Thymus (tissue), 11 donors: ENCODE measurements around the gene SACS. TPM values are rescaled to one million over a fixed set of nuclear protein-coding genes. Genes with fewer than 3 reads are reported as not detected.
A peak's percentile ranks its signal among the peaks of the same experiment; 100 is the strongest.

ENCODE experiments used
- DNase-seq, 9 donors: peaks; one replicate each; pipeline ENCODE4 v3.0.0-alpha.2; 2013; ENCODE audit warnings: low spot score in 9 of 9, low read depth in 6 of 9, missing footprints in 1 of 9
- H3K27ac ChIP-seq, 2 donors: one replicate each; pipeline ENCODE4 v1.5.1; 2013; ENCODE audit warnings: control low read depth in 1 of 2, low read depth in 1 of 2, low read length in 1 of 2, mild to moderate bottlenecking in 1 of 2, moderate library complexity in 1 of 2
- H3K27me3 ChIP-seq, 2 donors: one replicate each; pipeline ENCODE4 v1.5.1; 2013; ENCODE audit warnings: low read length in 1 of 2; ENCODE audit not compliant: control insufficient read depth in 2 of 2, insufficient read depth in 1 of 2
- H3K36me3 ChIP-seq, 2 donors: one replicate each; pipeline ENCODE4 v1.5.1; 2013; ENCODE audit warnings: low read length in 1 of 2, mild to moderate bottlenecking in 1 of 2, moderate library complexity in 1 of 2; ENCODE audit not compliant: control insufficient read depth in 2 of 2, insufficient read depth in 2 of 2
- H3K4me1 ChIP-seq, 2 donors: one replicate each; pipeline ENCODE4 v1.5.1; 2013; ENCODE audit warnings: low read length in 2 of 2; ENCODE audit not compliant: control insufficient read depth in 2 of 2, insufficient read depth in 2 of 2
- H3K4me3 ChIP-seq, 2 donors: one replicate each; pipeline ENCODE4 v1.5.1; 2013; ENCODE audit warnings: low read length in 2 of 2, control low read depth in 1 of 2, mild to moderate bottlenecking in 1 of 2
- H3K9me3 ChIP-seq, 2 donors: one replicate each; pipeline ENCODE4 v1.5.1; 2013; ENCODE audit warnings: low read length in 1 of 2, mild to moderate bottlenecking in 1 of 2; ENCODE audit not compliant: control insufficient read depth in 2 of 2, insufficient read depth in 1 of 2
- WGBS: extraction: QIAGEN DNeasy Blood & Tissue Kit; methylation state at CpG from one replicate; pipeline ENCODE4 v1.1.7; 2013; 5-methylcytosine and 5-hydroxymethylcytosine counted together
- polyA plus RNA-seq: library from polyadenylated mRNA; stranded (reverse); fragments of 200-250 nt; gene quantifications from one replicate; pipeline ENCODE4 v1.2.3, GENCODE V29; 2013
- total RNA-seq: library from RNA; stranded (reverse); fragments of 120-200 nt; gene quantifications from one replicate; pipeline ENCODE4 v1.2.4, GENCODE V29; 2013
- donor health status: healthy.

The SACS gene
- total and polyA plus RNA-seq, 2 donors = 8.1 to 11.4 TPM

DNA sequence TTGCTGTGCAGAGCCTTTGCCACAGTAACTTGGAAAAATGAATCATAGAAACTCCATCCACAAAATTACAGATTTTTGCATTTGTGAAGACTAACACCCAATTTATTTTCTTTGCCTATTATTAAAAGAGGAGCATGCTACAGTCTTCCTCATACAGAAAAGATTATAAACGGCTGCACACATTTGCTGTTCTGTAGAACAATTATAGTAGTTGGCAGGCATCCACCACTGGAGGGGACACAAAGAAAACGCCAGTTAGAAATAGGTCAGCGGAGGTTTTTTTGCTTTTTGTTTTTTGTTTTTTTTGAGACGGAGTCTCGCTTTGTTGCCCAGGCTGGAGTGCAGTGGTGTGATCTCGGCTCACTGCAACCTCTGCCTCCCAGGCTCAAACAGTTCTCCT lies 51.6 kb downstream of the SACS start:
- H3K27ac ChIP-seq = no peak overlapping the region
- no peak overlapping the region for H3K4me3 ChIP-seq
- 93% methylated on average over 6 of the region's 6 CpGs for WGBS
- H3K9me3 ChIP-seq = no peaks in the 10 kb centered on the region
- no peak for DNase-seq
- H3K27me3 ChIP-seq = no peaks in the 10 kb centered on the region
- H3K4me1 ChIP-seq = peaks cover 0 to 7% of the 10 kb centered on the region in 2 donors
- no peaks in the 10 kb centered on the region for H3K36me3 ChIP-seq

DNA sequence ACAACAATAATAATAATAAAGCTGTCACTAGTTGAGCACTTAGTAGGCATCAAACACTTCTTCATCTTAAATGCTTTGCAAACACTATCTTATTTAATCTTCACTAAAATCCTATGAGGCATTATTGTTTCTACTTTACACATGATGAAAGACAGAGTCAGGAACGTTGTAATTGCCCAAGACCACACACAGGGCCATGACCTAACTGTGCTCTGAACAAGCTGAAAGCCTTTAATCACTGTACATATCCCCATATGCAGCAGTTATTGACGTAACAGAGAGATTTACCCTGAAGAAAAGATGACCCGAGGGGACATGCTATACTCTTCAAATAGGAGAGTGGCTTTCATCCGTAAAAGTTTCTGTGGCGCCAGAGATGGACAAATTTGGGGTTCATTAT lies 53.0 kb downstream of the SACS start:
- H3K27ac ChIP-seq = no peak overlapping the region
- peaks cover 0 to 12% of the 10 kb centered on the region in 2 donors for H3K4me1 ChIP-seq
- no peak for DNase-seq
- H3K36me3 ChIP-seq = no peaks in the 10 kb centered on the region
- H3K4me3 ChIP-seq = no peak overlapping the region
- H3K27me3 ChIP-seq = no peaks in the 10 kb centered on the region
- WGBS = 95% methylated on average over 5 of the region's 5 CpGs
- no peaks in the 10 kb centered on the region for H3K9me3 ChIP-seq

DNA sequence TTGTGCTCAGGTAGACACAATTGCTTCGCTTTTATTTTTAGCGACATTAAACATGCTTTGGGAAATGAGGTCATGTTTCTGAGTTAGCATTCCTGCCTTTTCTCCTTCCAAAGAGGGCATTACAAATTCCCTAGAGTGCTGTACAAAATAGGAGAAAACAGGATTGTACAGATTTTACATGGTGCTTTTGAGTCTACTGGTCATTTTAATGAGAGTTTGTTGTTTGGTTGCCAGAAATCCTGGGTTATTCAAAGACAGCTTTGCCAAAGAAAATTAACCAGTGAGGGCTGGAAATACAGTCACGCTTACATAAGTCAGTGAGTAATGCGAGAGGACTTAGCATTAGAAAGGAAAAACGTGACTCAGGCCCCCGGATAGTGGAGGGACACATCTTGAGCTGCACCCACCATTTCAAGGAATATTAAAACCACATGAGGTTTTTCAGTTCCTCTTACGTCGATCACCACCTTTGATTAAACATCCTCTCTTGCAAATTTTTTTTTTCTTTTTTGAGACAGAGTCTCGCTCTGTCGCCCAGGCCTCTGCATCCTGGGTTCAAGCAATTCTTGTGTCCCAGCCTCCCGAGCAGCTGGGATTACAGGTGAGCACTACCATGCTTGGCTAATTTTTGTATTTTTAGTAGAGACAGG lies 55.4 kb downstream of the SACS start:
- H3K4me3 ChIP-seq = no peak overlapping the region
- peaks cover 0 to 3% of the 10 kb centered on the region in 2 donors for H3K36me3 ChIP-seq
- no peaks in the 10 kb centered on the region for H3K27me3 ChIP-seq
- peak in 1 of 9 donors; percentile 33 for DNase-seq
- WGBS = 23% methylated on average over 11 of the region's 11 CpGs
- no peak overlapping the region for H3K27ac ChIP-seq
- H3K4me1 ChIP-seq = peaks cover 0 to 5% of the 10 kb centered on the region in 2 donors
- H3K9me3 ChIP-seq = no peaks in the 10 kb centered on the region

DNA sequence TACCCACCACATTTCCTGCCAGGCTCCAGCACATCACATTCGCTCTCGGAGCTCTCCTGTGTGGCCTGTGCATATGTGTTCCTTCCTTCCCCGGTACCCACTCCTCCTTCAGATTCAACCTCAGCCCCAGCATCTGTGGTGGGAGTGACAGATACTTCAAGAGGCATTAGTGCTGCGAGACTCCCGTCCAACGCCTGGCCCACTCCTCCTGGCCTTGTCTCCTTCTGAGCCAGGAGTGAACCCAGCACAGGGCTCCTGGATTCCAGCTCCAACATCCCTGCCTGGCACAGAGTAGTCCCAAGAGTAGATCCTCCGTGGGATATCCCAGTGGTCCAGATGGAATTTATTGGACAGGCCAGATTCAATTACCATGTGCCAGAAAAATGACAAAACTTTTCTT lies 55.9 kb downstream of the SACS start:
- no peak overlapping the region for H3K4me3 ChIP-seq
- no peak for DNase-seq
- H3K27me3 ChIP-seq = no peaks in the 10 kb centered on the region
- peaks cover 2 to 7% of the 10 kb centered on the region in 2 donors for H3K4me1 ChIP-seq
- H3K9me3 ChIP-seq = no peaks in the 10 kb centered on the region
- peaks cover 0 to 4% of the 10 kb centered on the region in 2 donors for H3K36me3 ChIP-seq
- no peak overlapping the region for H3K27ac ChIP-seq
- whole genome bisulfite sequencing = 94% methylated on average over 7 of the region's 7 CpGs

DNA sequence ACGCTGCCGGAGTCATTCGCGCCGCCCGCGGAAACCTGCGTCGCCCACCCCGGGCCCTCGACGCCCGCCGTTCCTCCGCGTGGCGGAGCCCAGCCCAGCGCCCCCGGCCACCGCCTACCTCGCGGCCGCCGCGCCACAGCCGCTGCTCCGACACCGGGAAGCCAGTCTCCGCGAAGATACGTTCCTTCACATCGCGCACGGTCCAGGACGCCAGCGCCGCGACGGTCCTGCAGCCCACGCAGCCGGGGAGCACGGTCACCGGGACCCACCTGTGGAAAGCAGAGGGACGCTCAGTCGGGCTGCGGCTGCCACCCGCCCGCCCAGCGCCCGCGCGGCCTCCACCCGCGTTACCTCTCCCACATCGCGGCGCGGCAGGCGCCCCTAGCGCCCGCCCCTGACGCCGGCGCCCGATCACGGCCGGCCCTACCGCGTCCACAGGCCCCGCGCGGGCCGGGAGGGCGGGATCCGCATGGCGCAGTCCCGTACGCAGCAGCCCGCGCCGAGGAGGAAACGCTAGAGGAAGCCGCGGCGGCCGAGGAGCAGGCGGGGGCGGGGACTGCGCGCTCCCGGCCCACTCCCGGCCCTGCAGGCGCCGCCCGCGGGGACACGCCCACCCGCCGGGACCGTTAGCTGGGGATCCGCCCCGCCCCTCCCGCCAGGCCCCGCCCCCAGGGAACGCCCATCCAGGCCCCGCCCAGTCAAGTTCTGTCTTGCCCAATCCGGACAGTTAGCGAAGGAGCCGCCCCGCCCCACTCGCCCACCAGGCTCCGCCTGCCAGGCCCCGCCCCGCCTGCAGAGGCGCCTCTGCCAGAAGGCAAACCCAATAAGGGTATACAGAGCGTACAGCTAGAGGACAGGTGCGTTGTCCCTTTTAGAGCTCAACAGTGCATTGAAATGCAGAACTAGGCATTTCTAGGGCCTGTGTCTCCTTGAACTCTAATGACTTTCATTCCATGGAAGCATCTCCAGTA lies 58.2 kb downstream of the SACS start:
- Histone ChIP-seq H3K4me3 (peak overlapping the region; percentile 55 to 89), H3K4me1 (peaks cover 2 to 7% of the 10 kb centered on the region in 2 donors), H3K27ac (peak overlapping the region; percentile 48 to 77), H3K36me3 (peaks cover 8 to 11% of the 10 kb centered on the region in 2 donors), H3K27me3 (no peaks in the 10 kb centered on the region), H3K9me3 (no peaks in the 10 kb centered on the region)
- peak; percentile 67 to 97 (median 93) for DNase-seq
- under 1% methylated on average over 117 of the region's 117 CpGs for WGBS

DNA sequence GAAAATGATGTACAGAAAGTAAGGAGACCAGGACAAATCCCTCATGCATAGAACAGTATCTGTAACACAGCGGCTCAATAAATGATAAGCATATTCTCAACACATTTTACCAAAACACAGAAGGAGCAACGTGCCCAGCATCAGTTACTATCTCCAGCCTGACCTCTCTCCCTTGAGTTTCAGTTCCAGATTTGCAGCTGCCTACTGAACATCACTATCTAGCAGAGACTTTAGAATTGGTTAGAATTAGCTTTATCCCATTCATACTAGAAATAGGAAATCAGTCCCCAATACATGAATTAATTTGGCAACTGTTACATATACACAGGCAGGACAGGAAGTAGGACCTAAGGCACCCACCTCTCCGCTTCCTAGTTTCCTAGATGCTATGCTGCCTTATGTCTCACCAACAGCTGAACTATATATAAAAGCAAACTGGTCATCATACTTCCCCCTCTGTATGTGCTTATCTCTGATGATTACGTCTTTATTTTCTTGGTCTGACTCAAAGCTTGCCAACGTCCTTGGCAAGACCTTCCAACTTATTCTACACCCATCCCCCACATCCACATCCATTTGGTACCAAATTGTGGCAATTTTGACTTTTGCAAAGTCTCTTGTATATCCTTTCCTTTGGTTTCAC lies 61.1 kb downstream of the SACS start:
- Histone ChIP-seq H3K9me3 (no peaks in the 10 kb centered on the region), H3K36me3 (peaks cover 15 to 19% of the 10 kb centered on the region in 2 donors), H3K4me1 (peaks cover 2 to 7% of the 10 kb centered on the region in 2 donors), H3K27ac (no peak overlapping the region), H3K27me3 (no peaks in the 10 kb centered on the region), H3K4me3 (no peak overlapping the region)
- WGBS = 69% methylated on average over 5 of the region's 5 CpGs
- no peak for DNase-seq

DNA sequence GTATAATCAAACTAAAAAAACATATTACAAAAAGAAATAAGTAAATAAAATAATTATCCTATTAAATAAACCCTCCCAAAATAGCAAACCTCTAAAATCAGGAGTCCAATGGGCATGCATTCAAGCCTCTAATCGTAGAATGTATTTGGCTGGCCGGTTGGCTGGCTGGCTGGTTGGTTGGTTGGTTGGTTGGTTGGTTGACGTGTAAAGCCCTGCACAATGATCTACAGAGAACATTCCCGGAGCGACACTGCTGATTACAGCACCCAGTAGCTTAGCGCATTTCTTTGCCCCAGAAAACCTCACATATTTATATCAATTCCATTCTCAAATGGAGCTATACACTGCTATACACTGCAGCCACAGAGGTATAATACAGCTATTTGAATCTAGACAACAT lies 65.6 kb downstream of the SACS start:
- Histone ChIP-seq H3K27ac (no peak overlapping the region), H3K27me3 (no peaks in the 10 kb centered on the region), H3K9me3 (no peaks in the 10 kb centered on the region), H3K4me1 (peaks cover 1 to 2% of the 10 kb centered on the region in 2 donors), H3K4me3 (no peak overlapping the region), H3K36me3 (peaks cover 31 to 40% of the 10 kb centered on the region in 2 donors)
- WGBS = 98% methylated on average over 6 of the region's 6 CpGs
- DNase-seq = no peak

DNA sequence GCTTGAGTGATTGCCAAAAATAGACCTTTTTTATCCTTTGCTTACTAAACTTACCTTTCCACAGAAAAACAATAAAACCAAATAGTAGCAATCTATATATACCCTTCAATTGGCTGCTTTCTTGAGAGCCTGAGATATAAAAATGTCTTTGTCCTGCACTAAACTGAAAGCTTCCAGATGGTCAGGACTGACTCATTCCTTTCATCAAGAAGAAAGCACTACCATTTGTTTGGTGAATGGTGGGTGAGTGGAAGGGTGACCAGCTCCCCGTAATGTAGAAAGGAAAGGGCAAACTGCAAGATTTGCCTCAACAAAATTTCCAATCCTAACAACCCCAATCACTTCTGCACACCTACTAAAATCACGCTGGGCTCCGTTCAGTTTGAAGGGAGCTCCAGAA lies 67.8 kb downstream of the SACS start:
- Histone ChIP-seq H3K27ac (no peak overlapping the region), H3K36me3 (peaks cover 34 to 37% of the 10 kb centered on the region in 2 donors), H3K27me3 (no peaks in the 10 kb centered on the region), H3K9me3 (no peaks in the 10 kb centered on the region), H3K4me3 (no peak overlapping the region), H3K4me1 (no peaks in the 10 kb centered on the region)
- no peak for DNase-seq
- WGBS = over 99% methylated on average over 3 of the region's 3 CpGs

DNA sequence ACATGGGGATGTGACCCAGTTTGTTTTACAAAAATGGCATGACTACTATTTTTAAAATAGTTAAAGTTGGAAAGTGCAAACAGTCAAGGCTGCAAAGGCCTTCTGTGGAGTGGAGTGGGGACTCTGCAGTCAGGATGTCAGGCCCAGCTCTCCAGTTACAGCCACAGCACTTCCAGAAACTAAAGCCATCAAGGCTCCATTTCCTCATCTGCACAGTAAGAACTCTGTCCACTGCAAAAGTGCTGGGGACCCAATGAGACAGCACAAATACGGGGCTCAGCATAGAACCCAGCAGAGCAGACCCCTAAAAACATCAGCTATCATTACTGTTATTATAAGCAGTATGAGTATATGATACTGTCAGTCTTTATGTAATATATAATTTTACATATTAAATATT lies 73.6 kb downstream of the SACS start:
- peaks cover 24 to 29% of the 10 kb centered on the region in 2 donors for H3K36me3 ChIP-seq
- no peaks in the 10 kb centered on the region for H3K9me3 ChIP-seq
- no peak overlapping the region for H3K27ac ChIP-seq
- H3K4me3 ChIP-seq = no peak overlapping the region
- H3K4me1 ChIP-seq = no peaks in the 10 kb centered on the region
- no peaks in the 10 kb centered on the region for H3K27me3 ChIP-seq
- no peak for DNase-seq
- 100% methylated on average over 1 of the region's 1 CpG for WGBS
